Gastrocnemius medialis (tissue), 4 donors: ENCODE results near the gene RFPL3.

Source experiments
- CTCF ChIP-seq, 5 experiments: fragments of 450-650 bp in 3 of 5; fragments of 200-600 bp in 2 of 5; sonication (generic) in 2 of 5; IDR thresholded peaks in 4 of 5; conservative IDR thresholded peaks in 1 of 5; 1 replicate in 4 of 5; 2 replicates in 1 of 5; pipeline ENCODE4 v1.5.1; 2016 to 2019; ENCODE audit warnings: antibody characterized with exemption in 5 of 5, mild to moderate bottlenecking in 3 of 5, moderate library complexity in 3 of 5
- POLR2A ChIP-seq, 2 donors: fragments of 450-650 bp; IDR thresholded peaks; one replicate each; pipeline ENCODE4 v1.6.1; 2017; ENCODE audit warnings: antibody characterized with exemption in 2 of 2, mild to moderate bottlenecking in 2 of 2, moderate library complexity in 2 of 2

DNA sequence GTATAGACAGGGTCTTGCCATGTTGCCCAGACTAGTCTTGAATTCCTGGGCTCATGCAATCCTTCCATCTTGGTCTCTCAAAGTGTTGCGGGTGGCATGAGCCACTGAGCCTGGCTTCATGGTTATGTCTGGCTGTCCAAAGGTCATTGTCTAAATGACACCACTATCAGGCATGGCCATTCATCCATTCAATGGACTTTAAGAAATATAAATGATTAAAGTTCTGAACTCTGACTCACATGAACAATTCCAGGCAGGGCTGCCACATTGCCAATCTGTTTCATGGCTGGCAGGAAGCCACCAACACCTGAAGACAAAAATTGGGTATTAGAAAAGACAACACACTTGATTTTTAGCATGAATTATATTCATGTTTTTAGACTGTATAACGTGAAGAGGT lies 50.3 kb downstream of the RFPL3 start:
- TF ChIP-seq CTCF (IDR thresholded peaks at IDR 0.05 in 4 of 5, conservative IDR thresholded peaks at IDR 0.05 in 1 of 5), result no peak
- no peak for TF ChIP-seq POLR2A (IDR thresholded peaks at IDR 0.05)
